ENCODE measurements around the gene PLXND1. TPM values are rescaled to one million over a fixed set of nuclear protein-coding genes. Genes with fewer than 3 reads are reported as not detected.

PLXND1 gene
- total and polyA plus RNA-seq, 8 donors: 175 to 263 (median 214) TPM

DNA sequence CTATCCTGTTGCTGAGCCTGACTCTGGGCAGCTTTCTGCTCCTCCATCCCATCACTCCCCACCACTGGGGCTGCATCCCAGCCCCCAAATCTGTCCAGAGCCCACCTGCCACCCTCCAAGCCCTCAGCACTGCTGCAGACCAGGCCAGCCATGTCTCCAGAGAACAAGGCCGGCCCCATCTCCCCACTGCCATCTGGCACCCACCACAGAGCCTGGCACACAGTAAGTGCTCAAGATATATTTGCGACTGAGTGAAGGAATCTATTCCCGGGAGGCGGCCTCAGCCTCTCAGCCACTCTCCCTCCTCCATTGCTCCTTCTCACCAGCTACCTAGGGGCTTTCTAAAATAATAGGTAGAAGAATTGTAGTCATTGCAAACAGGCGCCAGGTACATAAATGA lies 4.8 kb downstream of the PLXND1 start:
- TF ChIP-seq, protein P1, sequence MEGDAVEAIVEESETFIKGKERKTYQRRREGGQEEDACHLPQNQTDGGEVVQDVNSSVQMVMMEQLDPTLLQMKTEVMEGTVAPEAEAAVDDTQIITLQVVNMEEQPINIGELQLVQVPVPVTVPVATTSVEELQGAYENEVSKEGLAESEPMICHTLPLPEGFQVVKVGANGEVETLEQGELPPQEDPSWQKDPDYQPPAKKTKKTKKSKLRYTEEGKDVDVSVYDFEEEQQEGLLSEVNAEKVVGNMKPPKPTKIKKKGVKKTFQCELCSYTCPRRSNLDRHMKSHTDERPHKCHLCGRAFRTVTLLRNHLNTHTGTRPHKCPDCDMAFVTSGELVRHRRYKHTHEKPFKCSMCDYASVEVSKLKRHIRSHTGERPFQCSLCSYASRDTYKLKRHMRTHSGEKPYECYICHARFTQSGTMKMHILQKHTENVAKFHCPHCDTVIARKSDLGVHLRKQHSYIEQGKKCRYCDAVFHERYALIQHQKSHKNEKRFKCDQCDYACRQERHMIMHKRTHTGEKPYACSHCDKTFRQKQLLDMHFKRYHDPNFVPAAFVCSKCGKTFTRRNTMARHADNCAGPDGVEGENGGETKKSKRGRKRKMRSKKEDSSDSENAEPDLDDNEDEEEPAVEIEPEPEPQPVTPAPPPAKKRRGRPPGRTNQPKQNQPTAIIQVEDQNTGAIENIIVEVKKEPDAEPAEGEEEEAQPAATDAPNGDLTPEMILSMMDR (IDR thresholded peaks at IDR 0.05): no peak
- peak overlapping the region; percentile 83 to 85 for H3K27ac ChIP-seq
- H3K4me3 ChIP-seq: peak overlapping the region in 1 of 2 donors; percentile 86
- intact Hi-C loops (cut with DNase I): no loop called here
- peaks cover 62 to 89% of the 10 kb centered on the region in 2 donors for H3K4me1 ChIP-seq
- peaks cover 0 to 3% of the 10 kb centered on the region in 2 donors for H3K36me3 ChIP-seq
- no peaks in the 10 kb centered on the region for H3K9me3 ChIP-seq
- ATAC-seq (no peak), DNase-seq (no peak)
- H3K27me3 ChIP-seq: peaks cover 0 to 27% of the 10 kb centered on the region in 2 donors

DNA sequence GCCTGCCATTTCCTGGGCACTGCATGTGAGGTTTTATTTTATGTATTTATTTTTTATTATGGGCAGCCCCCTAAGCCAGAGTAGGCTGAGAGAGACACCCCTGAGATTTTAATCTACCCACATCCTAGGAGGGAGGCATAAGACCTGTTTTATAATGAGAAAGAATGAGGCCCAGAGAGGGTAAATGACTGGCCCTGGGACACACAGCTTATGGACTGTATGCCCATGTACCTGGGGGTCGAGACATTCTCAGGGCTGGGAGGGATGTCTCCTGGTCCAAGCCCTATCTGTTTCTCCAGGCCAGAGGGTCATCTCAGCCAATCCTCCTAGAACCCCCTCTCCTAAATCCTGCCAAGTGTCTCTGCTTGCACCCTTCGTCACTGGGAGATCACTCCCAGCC lies 6.1 kb downstream of the PLXND1 start:
- H3K4me3 ChIP-seq: no peak overlapping the region
- TF ChIP-seq, protein P1 (IDR thresholded peaks at IDR 0.05): no peak
- intact Hi-C loops (cut with DNase I): no loop called here
- no peak for ATAC-seq
- no peak for DNase-seq
- H3K4me1 ChIP-seq: peaks cover 73 to 96% of the 10 kb centered on the region in 2 donors
- peaks cover 0 to 17% of the 10 kb centered on the region in 2 donors for H3K27me3 ChIP-seq
- H3K36me3 ChIP-seq: peaks cover 0 to 3% of the 10 kb centered on the region in 2 donors
- peak overlapping the region; percentile 83 to 91 for H3K27ac ChIP-seq
- H3K9me3 ChIP-seq: no peaks in the 10 kb centered on the region

DNA sequence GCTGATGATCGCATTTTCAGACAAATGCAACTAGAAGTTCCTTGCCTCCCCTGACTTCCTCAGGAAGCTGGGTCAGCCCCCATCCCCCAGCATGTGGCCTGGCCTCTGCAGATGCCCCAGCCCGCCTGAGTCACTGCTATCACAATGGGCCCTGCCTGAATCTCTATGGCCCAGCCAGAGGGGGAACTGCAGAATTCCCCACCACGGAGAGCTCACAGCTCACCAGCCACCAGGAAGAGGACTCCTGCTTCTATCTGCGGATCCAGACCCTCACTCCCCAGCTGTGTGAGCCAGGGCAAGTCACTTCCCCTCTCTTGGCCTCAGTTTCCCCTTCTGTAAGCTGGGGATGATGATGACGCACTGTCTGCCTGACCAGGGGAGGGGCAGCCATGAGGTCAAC lies 6.9 kb downstream of the PLXND1 start:
- intact Hi-C loops (cut with DNase I): loop anchor here in 1 of 2 donors (10.0 kb wide), 1 partner anchor 105 kb away; no protein-coding TSS in a partner anchor
- peaks cover 0 to 9% of the 10 kb centered on the region in 2 donors for H3K27me3 ChIP-seq
- no peaks in the 10 kb centered on the region for H3K9me3 ChIP-seq
- no peak overlapping the region for H3K4me3 ChIP-seq
- TF ChIP-seq, protein P1 (IDR thresholded peaks at IDR 0.05): no peak
- ATAC-seq (peak; percentile 21), DNase-seq (peak in 1 of 4 donors; percentile 83)
- H3K36me3 ChIP-seq: peaks cover 0 to 3% of the 10 kb centered on the region in 2 donors
- peak overlapping the region; percentile 83 to 91 for H3K27ac ChIP-seq
- H3K4me1 ChIP-seq: peaks cover 80 to 100% of the 10 kb centered on the region in 2 donors

DNA sequence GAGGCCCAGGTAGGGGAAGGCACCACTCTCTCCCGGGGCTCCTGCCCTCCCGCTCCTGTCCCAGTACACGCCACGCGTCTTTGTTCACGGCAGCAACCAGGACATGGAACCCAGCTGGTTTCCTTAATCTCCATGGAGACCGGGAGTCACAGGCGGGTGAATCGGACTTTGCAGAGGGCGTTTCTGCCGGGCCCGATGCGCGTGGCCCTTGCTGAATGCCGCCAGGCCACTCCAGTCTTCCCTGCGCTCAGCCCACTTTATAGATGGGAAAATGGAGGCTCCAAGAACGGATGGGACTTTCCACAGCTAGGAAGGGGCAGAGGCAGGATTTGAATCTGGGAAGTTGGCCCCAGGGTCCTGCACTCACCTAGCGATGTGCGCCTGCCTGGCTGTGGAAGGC lies 7.4 kb downstream of the PLXND1 start:
- Histone ChIP-seq H3K4me3 (no peak overlapping the region), H3K27me3 (peaks cover 0 to 4% of the 10 kb centered on the region in 2 donors), H3K36me3 (peaks cover 0 to 3% of the 10 kb centered on the region in 2 donors), H3K27ac (peak overlapping the region; percentile 83 to 91), H3K4me1 (peaks cover 82 to 100% of the 10 kb centered on the region in 2 donors), H3K9me3 (no peaks in the 10 kb centered on the region)
- intact Hi-C loops (cut with DNase I): loop anchor here in 1 of 2 donors (10.0 kb wide), 1 partner anchor 104 kb away; no protein-coding TSS in a partner anchor
- TF ChIP-seq, protein P1 (IDR thresholded peaks at IDR 0.05): no peak
- ATAC-seq (no peak), DNase-seq (no peak)

DNA sequence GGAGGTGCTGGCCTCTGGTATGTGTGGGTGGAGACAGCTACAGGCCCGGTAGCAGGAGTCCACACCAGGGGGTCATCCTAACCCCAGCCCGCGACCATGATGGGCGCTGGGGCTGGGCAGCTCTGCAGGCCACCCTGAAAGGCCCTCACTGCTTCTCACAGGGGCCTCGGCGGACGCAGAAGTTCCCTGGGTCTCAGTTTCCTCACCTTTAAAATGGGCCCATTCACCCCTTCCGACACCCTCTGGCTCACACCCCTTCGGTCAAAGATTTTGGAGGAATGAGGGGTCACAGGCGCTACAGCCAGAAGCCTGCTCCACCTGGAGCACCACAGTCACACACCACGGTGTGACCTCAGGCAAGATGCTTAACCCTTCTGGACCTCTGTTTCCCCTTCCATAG lies 8.0 kb downstream of the PLXND1 start:
- TF ChIP-seq, protein P1 (IDR thresholded peaks at IDR 0.05): no peak
- Histone ChIP-seq H3K36me3 (peaks cover 0 to 3% of the 10 kb centered on the region in 2 donors), H3K4me3 (no peak overlapping the region), H3K9me3 (no peaks in the 10 kb centered on the region), H3K27ac (peak overlapping the region; percentile 83 to 91), H3K27me3 (no peaks in the 10 kb centered on the region), H3K4me1 (peaks cover 83 to 100% of the 10 kb centered on the region in 2 donors)
- intact Hi-C loops (cut with DNase I): loop anchor here in 1 of 2 donors (10.0 kb wide), 1 partner anchor 104 kb away; no protein-coding TSS in a partner anchor
- no peak for ATAC-seq
- DNase-seq: no peak
